K562 (cell line): ENCODE data around the gene YAF2. TPM values are rescaled to one million over a fixed set of nuclear protein-coding genes. Genes with fewer than 3 reads are reported as not detected.

Experiments used
- CEBPZ ChIP-seq: fragments of 150-350 bp; IDR thresholded peaks from 2 replicates; pipeline ENCODE4 v1.6.1; 2014; ENCODE audit warnings: low read depth, mild to moderate bottlenecking, low read length, borderline replicate concordance
- CREB3 ChIP-seq: fragments of 450-650 bp; conservative IDR thresholded peaks from 2 replicates; pipeline ENCODE4 v1.6.1; 2016; ENCODE audit warnings: missing genetic modification characterization, low read depth, mild to moderate bottlenecking, missing compliant biosample characterization, moderate library complexity
- E2F3 ChIP-seq: fragments of 250-450 bp; sonication (Bioruptor Pico); IDR thresholded peaks from 2 replicates; pipeline ENCODE4 v1.4.0; 2020; ENCODE audit warnings: mild to moderate bottlenecking
- ESRRA ChIP-seq: fragments of 450-650 bp; IDR thresholded peaks from 2 replicates; pipeline ENCODE4 v1.6.1; 2014; ENCODE audit warnings: low read depth, mild to moderate bottlenecking, moderate library complexity, borderline replicate concordance
- MCM7 ChIP-seq, 2 experiments: fragments of 450-650 bp; IDR thresholded peaks; 2 replicates each; pipeline ENCODE4 v1.6.1; 2016 to 2018
- MYNN ChIP-seq, 2 experiments: sonication (generic); formaldehyde crosslinking in 1 of 2; IDR thresholded peaks; 2 replicates each; pipeline versions ENCODE4 v1.5.0 to v1.6.1; 2016 to 2020; ENCODE audit warnings: antibody characterized with exemption in 1 of 2, missing genetic modification reagents in 1 of 2
- NFATC3 ChIP-seq: fragments of 450-650 bp; IDR thresholded peaks from 2 replicates; pipeline ENCODE4 v1.6.1; 2017; ENCODE audit warnings: mild to moderate bottlenecking
- PHB2 ChIP-seq: fragments of 450-650 bp; IDR thresholded peaks from 2 replicates; pipeline ENCODE4 v1.6.1; 2017; ENCODE audit warnings: low read depth
- PKNOX1 ChIP-seq: fragments of 450-650 bp; IDR thresholded peaks from 2 replicates; pipeline ENCODE4 v1.6.1; 2016
- POLR3A ChIP-seq: IDR thresholded peaks from 2 replicates; pipeline ENCODE4 v1.6.1; 2011; ENCODE audit warnings: borderline replicate concordance, mild to moderate bottlenecking, moderate library complexity; ENCODE audit not compliant: insufficient read length, insufficient read depth; ENCODE audit errors: extremely low read depth
- SIRT6 ChIP-seq: IDR thresholded peaks from one replicate; pipeline ENCODE4 v1.6.1; 2012; ENCODE audit warnings: low read depth, mild to moderate bottlenecking, control low read depth, inconsistent platforms, low read length, moderate library complexity
- SIX5 ChIP-seq, 2 experiments: IDR thresholded peaks; 2 replicates each; pipeline ENCODE4 v1.6.1; 2011; ENCODE audit warnings: low read length in 2 of 2, borderline replicate concordance in 1 of 2, low read depth in 1 of 2, mild to moderate bottlenecking in 1 of 2, moderate library complexity in 1 of 2; ENCODE audit not compliant: insufficient read depth in 1 of 2
- STAT6 ChIP-seq: sonication (generic); formaldehyde crosslinking; IDR thresholded peaks from 2 replicates; pipeline ENCODE4 v1.8.1; 2023; ENCODE audit warnings: mild to moderate bottlenecking, missing genetic modification reagents
- TCFL5 ChIP-seq: fragments of 250-450 bp; sonication (Bioruptor Pico); conservative IDR thresholded peaks from 2 replicates; pipeline ENCODE4 v1.6.1; 2021; ENCODE audit warnings: mild to moderate bottlenecking, moderate library complexity, matching md5 sums
- ZBTB7A ChIP-seq: IDR thresholded peaks from 2 replicates; pipeline ENCODE4 v1.6.1; 2011; ENCODE audit warnings: low read depth, mild to moderate bottlenecking, low read length, moderate library complexity, borderline replicate concordance; ENCODE audit not compliant: control insufficient read depth
- ZNF408 ChIP-seq: fragments of 250-450 bp; sonication (Bioruptor Pico); IDR thresholded peaks from 2 replicates; pipeline ENCODE4 v1.4.0; 2020; ENCODE audit warnings: low read depth, mild to moderate bottlenecking, moderate library complexity
- ZNF830 ChIP-seq: fragments of 250-450 bp; sonication (Bioruptor Pico); IDR thresholded peaks from 2 replicates; pipeline ENCODE4 v1.5.0; 2021; ENCODE audit warnings: mild to moderate bottlenecking
- polyA plus RNA-seq, 8 experiments: library from polyadenylated mRNA; depleted of rRNA in 4 of 8; stranded (reverse) in 5 of 8; unstranded in 3 of 8; fragments of >200 nt; fragmentation: Nextera tagmentation in 2 of 8; fragmentation: Illumina TruSeq in 1 of 8; extraction: Ambion mirVana in 2 of 8; extraction: Trizol in 1 of 8; gene quantifications; 2 replicates each; pipeline versions ENCODE4 v1.2.1 to v1.2.3, GENCODE V29; 2011 to 2014; ENCODE audit warnings: inconsistent platforms in 1 of 8, missing spikeins in 1 of 8
- total RNA-seq, 7 experiments: library from RNA; depleted of rRNA in 6 of 7; stranded (reverse); fragments of >200 nt in 6 of 7; fragmentation: Illumina TruSeq in 2 of 7; extraction: Trizol in 2 of 7; gene quantifications; 2 replicates each; pipeline versions ENCODE4 v1.2.1 to v1.2.3, GENCODE V29; 2011 to 2021; ENCODE audit warnings: low replicate concordance in 1 of 7

YAF2 gene
- total and polyA plus RNA-seq, 9 of the 15 experiments (the other 6 are each of a cell fraction or from before 2014, with no cell fraction given), result 10.6 to 26.4 (median 21.3) TPM

- TF ChIP-seq CREB3 (tag), result no peak
- TF ChIP-seq ZNF408 (CRISPR knock-in tag), result no peak
- no peak for TF ChIP-seq TCFL5 (CRISPR knock-in tag)
- TF ChIP-seq NFATC3, result no peak
- no peak for TF ChIP-seq ZNF830
- TF ChIP-seq ZBTB7A, result peak; percentile 39; the same call in 1 of the 2 replicates
- TF ChIP-seq POLR3A, result no peak
- no peak for TF ChIP-seq PHB2
- no peak for TF ChIP-seq MCM7 (IDR thresholded peaks at IDR 0.05)
- no peak for TF ChIP-seq PKNOX1
- no peak for TF ChIP-seq SIX5 (IDR thresholded peaks at IDR 0.05; ENCODE audit: borderline replicate concordance in 1 of 2, insufficient read depth in 1 of 2, low read depth in 1 of 2, low read length in 2 of 2)
- TF ChIP-seq ESRRA, result peak; percentile 49; the same call in 1 of the 2 replicates
- TF ChIP-seq STAT6 (CRISPR knock-in tag), result no peak
- TF ChIP-seq SIRT6, result no peak
- no peak for TF ChIP-seq MYNN (IDR thresholded peaks at IDR 0.05)
- TF ChIP-seq MYNN (CRISPR knock-in tag; IDR thresholded peaks at IDR 0.05), result no peak
- TF ChIP-seq E2F3 (CRISPR knock-in tag), result 0 out of 2 replicates have a peak, but pooled peaks have one; percentile 60
- TF ChIP-seq CEBPZ, result no peak
Observed at GRCh38 chr12:42144408-42145196, 93.4 kb downstream of the YAF2 start, which contains the start of gene GXYLT1 (continued).
